Trophoblast cell (in vitro differentiated cells and primary cell): ENCODE data around the gene FAM9C. TPM values are rescaled to one million over a fixed set of nuclear protein-coding genes. Genes with fewer than 3 reads are reported as not detected.

Source experiments
- DNase-seq, 2 donors: peaks; one replicate each; pipeline ENCODE4 v3.0.0-alpha.2; 2016
- H2AFZ ChIP-seq: 2 replicates; pipeline ENCODE4 v1.6.1; 2013; ENCODE audit warnings: low read length, moderate library complexity, mild to moderate bottlenecking; ENCODE audit not compliant: insufficient read depth, poor library complexity
- H2AK5ac ChIP-seq: 2 replicates; pipeline ENCODE4 v1.6.1; 2013; ENCODE audit warnings: mild to moderate bottlenecking, low read length
- H2BK120ac ChIP-seq: 2 replicates; pipeline ENCODE4 v1.6.1; 2013; ENCODE audit warnings: low read length, mild to moderate bottlenecking, moderate library complexity; ENCODE audit not compliant: insufficient read depth, poor library complexity
- H2BK12ac ChIP-seq: 2 replicates; pipeline ENCODE4 v1.6.1; 2013; ENCODE audit warnings: mild to moderate bottlenecking, low read length, moderate library complexity
- H2BK5ac ChIP-seq: 2 replicates; pipeline ENCODE4 v1.6.1; 2013; ENCODE audit warnings: low read length, low read depth, moderate library complexity, mild to moderate bottlenecking; ENCODE audit not compliant: poor library complexity
- H3K14ac ChIP-seq: 2 replicates; pipeline ENCODE4 v1.6.1; 2013; ENCODE audit warnings: mild to moderate bottlenecking, low read length
- H3K18ac ChIP-seq: 2 replicates; pipeline ENCODE4 v1.6.1; 2013; ENCODE audit warnings: mild to moderate bottlenecking, low read length
- H3K23ac ChIP-seq: 2 replicates; pipeline ENCODE4 v1.6.1; 2013; ENCODE audit warnings: low read length
- H3K27ac ChIP-seq: 2 replicates; pipeline ENCODE4 v1.5.1; 2013; ENCODE audit warnings: low read depth, mild to moderate bottlenecking, inconsistent platforms, low read length, moderate library complexity
- H3K27me3 ChIP-seq: 2 replicates; pipeline ENCODE4 v1.6.1; 2013; ENCODE audit warnings: inconsistent platforms, mild to moderate bottlenecking, low read length, moderate library complexity; ENCODE audit not compliant: insufficient read depth
- H3K36me3 ChIP-seq, 2 experiments: 1 replicate in 1 of 2; 2 replicates in 1 of 2; pipeline ENCODE4 v1.6.1; 2013; ENCODE audit warnings: low read length in 2 of 2, mild to moderate bottlenecking in 2 of 2, moderate library complexity in 1 of 2; ENCODE audit not compliant: insufficient read depth in 2 of 2, control insufficient read depth in 1 of 2
- H3K4ac ChIP-seq: 2 replicates; pipeline ENCODE4 v1.6.1; 2013; ENCODE audit warnings: low read depth, mild to moderate bottlenecking, low read length, moderate library complexity
- H3K4me1 ChIP-seq, 2 experiments: 1 replicate in 1 of 2; 2 replicates in 1 of 2; pipeline ENCODE4 v1.6.1; 2013; ENCODE audit warnings: low read length in 2 of 2, mild to moderate bottlenecking in 2 of 2, moderate library complexity in 1 of 2; ENCODE audit not compliant: insufficient read depth in 2 of 2, control insufficient read depth in 1 of 2
- H3K4me2 ChIP-seq: 2 replicates; pipeline ENCODE4 v1.6.1; 2013; ENCODE audit warnings: inconsistent platforms, mild to moderate bottlenecking, low read length, moderate library complexity
- H3K4me3 ChIP-seq: 2 replicates; pipeline ENCODE4 v1.5.1; 2013; ENCODE audit warnings: mild to moderate bottlenecking, low read depth, low read length, inconsistent platforms
- H3K79me1 ChIP-seq: one replicate; pipeline ENCODE4 v1.6.1; 2013; ENCODE audit warnings: low read length
- H3K79me2 ChIP-seq: 2 replicates; pipeline ENCODE4 v1.6.1; 2013; ENCODE audit warnings: low read length, mild to moderate bottlenecking; ENCODE audit not compliant: control insufficient read depth, insufficient read depth, poor library complexity
- H3K9ac ChIP-seq: 2 replicates; pipeline ENCODE4 v1.6.1; 2013; ENCODE audit warnings: mild to moderate bottlenecking, low read length
- H3K9me3 ChIP-seq: 2 replicates; pipeline ENCODE4 v1.6.1; 2013; ENCODE audit warnings: low read depth, mild to moderate bottlenecking, control low read depth, inconsistent platforms, low read length; ENCODE audit not compliant: insufficient read depth
- H4K12ac ChIP-seq: 2 replicates; pipeline ENCODE4 v1.6.1; 2013; ENCODE audit warnings: low read depth, mild to moderate bottlenecking, low read length, moderate library complexity
- H4K8ac ChIP-seq: 2 replicates; pipeline ENCODE4 v1.6.1; 2013; ENCODE audit warnings: low read depth, mild to moderate bottlenecking, low read length, moderate library complexity
- H4K91ac ChIP-seq: one replicate; pipeline ENCODE4 v1.6.1; 2013; ENCODE audit warnings: low read depth, mild to moderate bottlenecking, low read length, moderate library complexity
- WGBS: extraction: QIAGEN DNeasy Blood & Tissue Kit; methylation state at CpG from one replicate; pipeline ENCODE4 v1.1.7; 2013; ENCODE audit warnings: missing lambda C conversion rate; ENCODE audit not compliant: insufficient read length, insufficient coverage; ENCODE audit errors: extremely low coverage; 5-methylcytosine and 5-hydroxymethylcytosine counted together
- polyA plus RNA-seq: library from polyadenylated mRNA; stranded (reverse); fragments of 200-250 nt; gene quantifications from 2 replicates; pipeline ENCODE4 v1.2.3, GENCODE V29; 2013

FAM9C gene
- polyA plus RNA-seq: not detected in 2 replicates

DNA sequence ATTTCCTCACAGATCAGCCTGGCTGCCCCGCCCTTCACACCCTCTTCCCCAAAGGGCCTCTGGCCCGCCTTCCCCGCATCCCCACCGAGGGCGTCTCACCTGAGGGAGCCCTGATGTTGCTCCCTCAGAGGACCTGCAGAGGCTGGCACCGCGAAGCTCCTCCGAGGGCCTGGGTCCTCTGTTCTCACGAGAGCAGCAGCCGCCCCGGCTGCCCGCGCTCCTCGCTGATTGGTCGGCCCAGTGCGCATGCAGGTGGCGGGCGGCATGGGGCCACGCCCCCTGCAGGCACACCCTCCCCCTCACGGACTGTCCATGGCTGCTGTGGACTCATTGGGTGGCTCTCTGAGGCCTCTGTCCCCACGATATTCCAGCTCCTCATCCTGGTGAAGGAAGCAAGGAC lies at the start of gene FAM9C:
TSS of gene FAM9C (minus strand) at position 180 of the 400 bp plus-strand sequence. CDS start 831 bp downstream, outside the sequence.
- Histone ChIP-seq H3K18ac (no peak within 1 kb of the TSS), H3K4me2 (no peak within 1 kb of the TSS), H3K27me3 (no peaks in the 10 kb centered on the region), H2BK5ac (no peak within 1 kb of the TSS), H3K36me3 (no peaks in the 10 kb centered on the region), H3K14ac (no peak within 1 kb of the TSS), H3K9me3 (no peaks in the 10 kb centered on the region), H2AFZ (no peak within 1 kb of the TSS), H4K12ac (no peak within 1 kb of the TSS), H2BK12ac (no peak within 1 kb of the TSS), H4K91ac (no peak within 1 kb of the TSS), H3K9ac (no peak within 1 kb of the TSS), H3K4me1 (no peaks in the 10 kb centered on the region), H3K27ac (no peak within 1 kb of the TSS), H4K8ac (no peak within 1 kb of the TSS), H3K79me1 (no peaks in the 10 kb centered on the region), H3K4ac (no peak within 1 kb of the TSS), H3K4me3 (no peak within 1 kb of the TSS), H3K23ac (no peak within 1 kb of the TSS), H2AK5ac (no peak within 1 kb of the TSS), H2BK120ac (no peak within 1 kb of the TSS), H3K79me2 (no peaks in the 10 kb centered on the region)
- WGBS: no CpG with 5 or more reads among the region's 21 CpGs
- no peak for DNase-seq

DNA sequence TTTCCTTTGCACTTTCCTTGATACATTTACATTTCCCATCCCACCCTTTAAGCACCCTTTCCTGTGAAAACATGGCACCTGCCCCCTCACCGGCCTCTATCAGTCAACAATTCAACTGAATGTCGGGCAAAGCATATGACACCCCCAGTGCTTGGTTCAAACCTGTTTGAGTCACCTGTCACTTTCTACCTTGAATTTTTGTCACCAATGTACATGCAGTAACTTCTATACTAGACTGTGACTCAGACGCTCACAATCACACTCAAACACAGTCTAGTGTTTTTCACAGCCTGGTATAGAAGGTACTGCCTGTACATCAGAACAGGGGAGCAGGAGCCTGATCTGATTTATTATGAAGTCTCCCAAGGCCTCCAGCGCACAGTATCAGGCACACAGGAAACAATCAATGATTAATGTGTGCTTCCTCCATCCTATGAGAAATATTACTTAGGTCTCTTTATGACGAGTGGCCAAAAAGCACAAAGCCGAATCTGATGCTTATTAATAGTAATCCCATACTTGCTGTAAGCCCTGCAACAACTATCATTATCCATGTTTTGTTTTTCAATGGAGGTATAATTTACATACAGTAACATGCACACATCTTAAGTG lies 49.2 kb upstream of the FAM9C start:
- no peak overlapping the region for H4K91ac ChIP-seq
- no peaks in the 10 kb centered on the region for H3K79me2 ChIP-seq
- no peak overlapping the region for H3K9ac ChIP-seq
- H4K12ac ChIP-seq: no peak overlapping the region
- no peaks in the 10 kb centered on the region for H3K9me3 ChIP-seq
- no peak overlapping the region for H3K4ac ChIP-seq
- H3K4me3 ChIP-seq: no peak overlapping the region
- WGBS: no CpG with 5 or more reads among the region's 6 CpGs
- H4K8ac ChIP-seq: no peak overlapping the region
- H3K4me1 ChIP-seq: peaks cover 0 to 7% of the 10 kb centered on the region in 2 experiments
- no peak overlapping the region for H2BK12ac ChIP-seq
- H3K79me1 ChIP-seq: no peaks in the 10 kb centered on the region
- H3K36me3 ChIP-seq: no peaks in the 10 kb centered on the region
- no peak overlapping the region for H2AK5ac ChIP-seq
- H3K4me2 ChIP-seq: no peak overlapping the region
- H2BK5ac ChIP-seq: no peak overlapping the region
- H2BK120ac ChIP-seq: no peak overlapping the region
- no peak overlapping the region for H3K18ac ChIP-seq
- no peaks in the 10 kb centered on the region for H3K27me3 ChIP-seq
- H2AFZ ChIP-seq: no peak overlapping the region
- no peak overlapping the region for H3K23ac ChIP-seq
- no peak for DNase-seq
- H3K14ac ChIP-seq: no peak overlapping the region
- H3K27ac ChIP-seq: no peak overlapping the region

DNA sequence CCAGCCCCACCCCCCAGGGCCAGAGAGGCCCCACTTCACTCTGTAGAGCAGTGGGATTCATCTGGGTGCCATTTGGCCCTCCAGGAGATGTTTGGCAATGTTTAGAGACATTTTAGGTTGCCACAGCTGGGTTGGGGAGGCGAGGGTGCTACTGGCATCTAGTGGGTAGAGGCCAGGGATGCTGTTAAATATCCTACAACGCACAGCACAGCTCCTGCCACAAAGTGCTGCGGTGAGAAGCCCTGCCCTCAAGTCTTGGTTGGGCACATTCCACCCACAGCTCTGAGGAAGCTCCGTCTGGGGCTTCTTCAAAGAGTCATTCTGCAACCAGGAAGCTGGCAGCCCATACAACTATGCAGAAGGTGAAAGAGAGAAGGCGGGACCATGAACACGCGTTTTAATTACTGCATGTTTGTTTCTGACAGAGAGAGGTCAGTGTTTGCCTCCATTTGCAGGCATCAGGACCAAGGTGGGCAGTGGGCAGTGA lies 48.1 kb upstream of the FAM9C start:
- H3K27me3 ChIP-seq: no peaks in the 10 kb centered on the region
- no peak overlapping the region for H3K23ac ChIP-seq
- H3K9me3 ChIP-seq: no peaks in the 10 kb centered on the region
- DNase-seq: peak; percentile 47 to 73
- no peak overlapping the region for H3K9ac ChIP-seq
- H3K4me2 ChIP-seq: no peak overlapping the region
- no peaks in the 10 kb centered on the region for H3K79me1 ChIP-seq
- no peak overlapping the region for H4K8ac ChIP-seq
- no peak overlapping the region for H2BK120ac ChIP-seq
- no peak overlapping the region for H3K27ac ChIP-seq
- no peaks in the 10 kb centered on the region for H3K79me2 ChIP-seq
- H2AFZ ChIP-seq: no peak overlapping the region
- no peak overlapping the region for H4K12ac ChIP-seq
- H3K4me3 ChIP-seq: no peak overlapping the region
- H2BK5ac ChIP-seq: no peak overlapping the region
- H3K36me3 ChIP-seq: no peaks in the 10 kb centered on the region
- no peak overlapping the region for H3K4ac ChIP-seq
- H2BK12ac ChIP-seq: peak overlapping the region; percentile 35
- no peak overlapping the region for H2AK5ac ChIP-seq
- H3K18ac ChIP-seq: no peak overlapping the region
- WGBS: no CpG with 5 or more reads among the region's 7 CpGs
- H3K4me1 ChIP-seq: peaks cover 0 to 7% of the 10 kb centered on the region in 2 experiments
- no peak overlapping the region for H3K14ac ChIP-seq
- H4K91ac ChIP-seq: no peak overlapping the region

DNA sequence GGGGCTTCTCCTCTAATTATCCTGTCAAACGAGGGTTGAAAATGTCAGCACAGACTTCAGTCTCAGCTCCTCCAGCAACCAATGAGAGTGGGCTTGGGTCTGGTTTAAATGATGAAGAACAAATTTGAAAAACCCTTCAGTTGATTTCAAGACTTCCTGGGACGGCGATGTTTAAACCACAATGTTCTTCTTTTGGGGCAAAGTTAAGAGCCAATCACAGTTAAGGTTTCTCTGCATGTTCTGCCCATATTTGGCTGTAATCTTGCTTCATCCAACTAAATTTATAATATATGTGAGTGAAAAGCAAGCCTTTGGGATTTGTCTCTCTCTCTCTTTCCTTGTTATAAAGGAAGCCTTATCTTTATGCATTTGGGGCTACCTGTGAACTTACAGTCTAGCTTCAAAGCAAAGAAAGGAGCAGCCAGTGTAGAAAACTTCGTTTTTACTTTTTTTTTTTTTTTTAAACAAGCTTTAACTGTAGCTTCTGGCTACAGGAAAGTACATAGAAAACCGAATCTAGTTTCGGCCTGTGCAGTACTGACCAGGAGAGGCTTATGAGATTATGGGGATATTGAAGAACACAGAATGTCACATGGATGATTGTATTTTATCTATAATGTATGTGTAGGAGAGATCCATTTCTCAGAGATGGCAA lies 46.8 kb upstream of the FAM9C start:
- H3K4me3 ChIP-seq: no peak overlapping the region
- no peak overlapping the region for H2AK5ac ChIP-seq
- H3K23ac ChIP-seq: no peak overlapping the region
- no peak overlapping the region for H2BK120ac ChIP-seq
- H2BK12ac ChIP-seq: no peak overlapping the region
- H3K14ac ChIP-seq: no peak overlapping the region
- no peak overlapping the region for H4K12ac ChIP-seq
- WGBS: no CpG with 5 or more reads among the region's 6 CpGs
- H3K27ac ChIP-seq: no peak overlapping the region
- no peak overlapping the region for H3K9ac ChIP-seq
- no peaks in the 10 kb centered on the region for H3K9me3 ChIP-seq
- H4K91ac ChIP-seq: no peak overlapping the region
- no peaks in the 10 kb centered on the region for H3K79me2 ChIP-seq
- H3K4me2 ChIP-seq: no peak overlapping the region
- no peak overlapping the region for H4K8ac ChIP-seq
- no peak overlapping the region for H3K4ac ChIP-seq
- peaks cover 0 to 7% of the 10 kb centered on the region in 2 experiments for H3K4me1 ChIP-seq
- no peak overlapping the region for H2AFZ ChIP-seq
- H3K36me3 ChIP-seq: no peaks in the 10 kb centered on the region
- H2BK5ac ChIP-seq: no peak overlapping the region
- no peaks in the 10 kb centered on the region for H3K27me3 ChIP-seq
- H3K18ac ChIP-seq: no peak overlapping the region
- no peaks in the 10 kb centered on the region for H3K79me1 ChIP-seq
- DNase-seq: no peak
